Kidney glomerular epithelial cell (primary cell): ENCODE measurements around the gene AKT3.
"Not testable (repeated sequence)": the region's sequence is repeated elsewhere in the genome, so short reads cannot be mapped to it uniquely, and the experiment has no call there.

Source experiments
- DNase-seq: peaks from one replicate; lab custom pipeline; 2025; lab: John Stamatoyannopoulos, UW

The AKT3 gene

GRCh38 chr1:243783714-243784113 is 66.3 kb downstream of the AKT3 start:
- no peak for DNase-seq

- not testable (repeated sequence) for DNase-seq
These were observed 77.5 kb downstream of the AKT3 start for GRCh38 chr1:243772361-243773050.

- no peak for DNase-seq
These were observed 79.2 kb downstream of the AKT3 start for GRCh38 chr1:243770860-243771259.

GRCh38 chr1:243765676-243766075 is 84.4 kb downstream of the AKT3 start:
- DNase-seq, result no peak

GRCh38 chr1:243763806-243764205 is 86.2 kb downstream of the AKT3 start:
- no peak for DNase-seq

GRCh38 chr1:243758647-243759046 is 91.4 kb downstream of the AKT3 start:
- no peak for DNase-seq

GRCh38 chr1:243756529-243756928 is 93.5 kb downstream of the AKT3 start:
- DNase-seq, result no peak

GRCh38 chr1:243754348-243754747 is 95.7 kb downstream of the AKT3 start:
- DNase-seq, result no peak

GRCh38 chr1:243751506-243751905 is 98.5 kb downstream of the AKT3 start:
- no peak for DNase-seq

- peak; percentile 53 for DNase-seq
These were observed 101.2 kb downstream of the AKT3 start for GRCh38 chr1:243748706-243749283.

GRCh38 chr1:243748227-243748626 is 101.8 kb downstream of the AKT3 start:
- DNase-seq, result no peak

GRCh38 chr1:243746751-243747150 is 103.3 kb downstream of the AKT3 start:
- DNase-seq, result no peak

GRCh38 chr1:243745356-243745755 is 104.7 kb downstream of the AKT3 start:
- no peak for DNase-seq

GRCh38 chr1:243742819-243743218 is 107.2 kb downstream of the AKT3 start:
- peak; percentile 7 for DNase-seq

- DNase-seq, result no peak
These were observed 109.6 kb downstream of the AKT3 start for GRCh38 chr1:243740255-243740999.

GRCh38 chr1:243739335-243740003 is 110.6 kb downstream of the AKT3 start:
- no peak for DNase-seq

- DNase-seq, result no peak
These were observed 112.0 kb downstream of the AKT3 start for GRCh38 chr1:243738020-243738419.

GRCh38 chr1:243735457-243735856 is 114.6 kb downstream of the AKT3 start:
- DNase-seq, result no peak

- DNase-seq, result no peak
These were observed 115.7 kb downstream of the AKT3 start for GRCh38 chr1:243734308-243734695.

- no peak for DNase-seq
These were observed 116.3 kb downstream of the AKT3 start for GRCh38 chr1:243733670-243734307.

GRCh38 chr1:243732637-243733036 is 117.4 kb downstream of the AKT3 start:
- no peak for DNase-seq

- DNase-seq, result no peak
These were observed 117.9 kb downstream of the AKT3 start for GRCh38 chr1:243731974-243732625.
